ENCODE measurements around the gene LCNL1. TPM values are rescaled to one million over a fixed set of nuclear protein-coding genes. Genes with fewer than 3 reads are reported as not detected.

LCNL1 gene
- total and polyA plus RNA-seq, 2 of the 13 experiments (the other 11 are each of a cell fraction or from before 2014, with no cell fraction given), result not detected

GRCh38 chr9:136971746-136972145, 11.0 kb upstream of the LCNL1 start (continued):
- TF ChIP-seq THAP11 (CRISPR knock-in tag; IDR thresholded peaks at IDR 0.05) (no peak), ZKSCAN5 (CRISPR knock-in tag; IDR thresholded peaks at IDR 0.05) (no peak), IRF2 (CRISPR knock-in tag; IDR thresholded peaks at IDR 0.05) (no peak), CHCHD3 (CRISPR knock-in tag; IDR thresholded peaks at IDR 0.05) (no peak), ZNF256 (CRISPR knock-in tag; conservative IDR thresholded peaks at IDR 0.05) (no peak), SPEN (CRISPR knock-in tag; IDR thresholded peaks at IDR 0.05; ENCODE audit: low read depth) (no peak), GATAD1 (CRISPR knock-in tag; IDR thresholded peaks at IDR 0.05) (no peak), ZNF44 (CRISPR knock-in tag; IDR thresholded peaks at IDR 0.05) (no peak), ZBTB7B (CRISPR knock-in tag; IDR thresholded peaks at IDR 0.05) (peak; percentile 18; the same call in 1 of the 2 replicates), POLR2A (IDR thresholded peaks at IDR 0.05; ENCODE audit: insufficient read depth in 1 of 2, low read depth in 2 of 2, low read length in 2 of 2) (no peak), ZNF546 (CRISPR knock-in tag; conservative IDR thresholded peaks at IDR 0.05) (no peak)

DNA sequence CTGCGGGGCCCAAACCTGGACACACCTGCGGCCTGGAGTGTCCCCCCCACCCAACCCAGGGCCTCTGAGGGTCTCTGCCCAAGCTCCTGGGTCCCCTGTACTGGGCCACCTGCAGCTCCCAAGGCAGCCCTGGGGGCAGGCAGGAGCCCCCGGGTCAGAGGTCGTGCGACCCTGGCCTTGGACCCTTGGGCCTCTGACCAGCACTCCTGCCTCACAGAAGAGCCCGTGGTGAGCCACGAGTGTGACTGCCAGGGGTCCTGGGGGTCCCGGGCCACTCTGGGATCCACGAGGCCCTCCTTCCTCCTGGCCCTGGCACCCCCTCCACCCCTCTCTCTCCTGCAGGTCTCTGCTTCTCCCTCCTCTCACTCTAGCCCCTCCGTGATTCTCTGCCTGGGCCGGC, 10.5 kb upstream of the LCNL1 start:
- Histone ChIP-seq H3K36me3 (replicated peaks in 1 of 2; ENCODE audit: control insufficient read depth in 1 of 2, insufficient read depth in 2 of 2, low read length in 2 of 2) (no peaks in the 10 kb centered on the region), H3K9ac (ENCODE audit: insufficient read depth, low read depth, low read length) (no peak overlapping the region), H2AFZ (ENCODE audit: low read length) (no peak overlapping the region), H3K79me2 (ENCODE audit: insufficient read depth, low read length) (no peaks in the 10 kb centered on the region), H3K4me2 (ENCODE audit: low read depth, low read length) (peak overlapping the region; percentile 39; the same call in 1 of the 2 replicates), H3K27ac (ENCODE audit: extremely low read length, insufficient read depth, low read length) (no peak overlapping the region), H3K4me1 (ENCODE audit: insufficient read depth, low read length) (peaks cover 40% of the 10 kb centered on the region), H3K9me3 (ENCODE audit: low read length) (no peaks in the 10 kb centered on the region), H3K4me3 (replicated peaks in 1 of 3; ENCODE audit: insufficient read depth in 1 of 3, low read depth in 2 of 3, low read length in 3 of 3) (0 out of 6 replicates have a peak overlapping the region, but pooled peaks of 1 of the 3 experiments have one; percentile 19), H4K20me1 (ENCODE audit: insufficient read depth, low read length) (no peaks in the 10 kb centered on the region), H3K27me3 (ENCODE audit: control insufficient read depth in 1 of 2, insufficient read depth in 2 of 2, low read length in 2 of 2) (peaks cover 30 to 80% of the 10 kb centered on the region in 2 experiments)
- intact Hi-C loops (cut with micrococcal nuclease; ENCODE audit: unreplicated experiment) (no loop called here), in situ Hi-C loops (cut with HindIII; ENCODE audit: extremely low pct_ligation_motif_present, low pct_unique_long_range_greater_than_20kb) (no loop called here)
- WGBS (ENCODE audit: low lambda C conversion rate), result 0% methylated on average over 2 of the region's 11 CpGs
- ChIA-PET POLR2A (interaction anchor here (1.4 to 1.5 kb wide), 2 partner anchors 11 to 20 kb away, joined by 3 read pairs; partner anchors contain the start of gene PAXX), CTCF (ENCODE audit: low intra/inter-chr PET ratio, low total read pairs) (no interaction called here)
- no peak for FAIRE-seq
- no peak for ATAC-seq
- no peak for DNase-seq (ENCODE audit: low spot score)
- BruUV-seq (replicated peaks), result no TSS peak
- TF ChIP-seq RFXANK (CRISPR knock-in tag; IDR thresholded peaks at IDR 0.05) (no peak), E2F2 (CRISPR knock-in tag; IDR thresholded peaks at IDR 0.05; ENCODE audit: borderline replicate concordance) (no peak), CHCHD3 (CRISPR knock-in tag; IDR thresholded peaks at IDR 0.05) (no peak), HNRNPH1 (optimal IDR thresholded peaks at IDR 0.05; ENCODE audit: low read depth, low read length) (no peak), STAT5B (CRISPR knock-in tag; IDR thresholded peaks at IDR 0.05) (no peak), KDM2A (CRISPR knock-in tag; IDR thresholded peaks at IDR 0.05; ENCODE audit: borderline replicate concordance, low read depth) (no peak), ZNF251 (CRISPR knock-in tag; IDR thresholded peaks at IDR 0.05) (no peak), KLF15 (CRISPR knock-in tag; IDR thresholded peaks at IDR 0.05; ENCODE audit: borderline replicate concordance) (no peak)
- TF ChIP-seq, protein P1, sequence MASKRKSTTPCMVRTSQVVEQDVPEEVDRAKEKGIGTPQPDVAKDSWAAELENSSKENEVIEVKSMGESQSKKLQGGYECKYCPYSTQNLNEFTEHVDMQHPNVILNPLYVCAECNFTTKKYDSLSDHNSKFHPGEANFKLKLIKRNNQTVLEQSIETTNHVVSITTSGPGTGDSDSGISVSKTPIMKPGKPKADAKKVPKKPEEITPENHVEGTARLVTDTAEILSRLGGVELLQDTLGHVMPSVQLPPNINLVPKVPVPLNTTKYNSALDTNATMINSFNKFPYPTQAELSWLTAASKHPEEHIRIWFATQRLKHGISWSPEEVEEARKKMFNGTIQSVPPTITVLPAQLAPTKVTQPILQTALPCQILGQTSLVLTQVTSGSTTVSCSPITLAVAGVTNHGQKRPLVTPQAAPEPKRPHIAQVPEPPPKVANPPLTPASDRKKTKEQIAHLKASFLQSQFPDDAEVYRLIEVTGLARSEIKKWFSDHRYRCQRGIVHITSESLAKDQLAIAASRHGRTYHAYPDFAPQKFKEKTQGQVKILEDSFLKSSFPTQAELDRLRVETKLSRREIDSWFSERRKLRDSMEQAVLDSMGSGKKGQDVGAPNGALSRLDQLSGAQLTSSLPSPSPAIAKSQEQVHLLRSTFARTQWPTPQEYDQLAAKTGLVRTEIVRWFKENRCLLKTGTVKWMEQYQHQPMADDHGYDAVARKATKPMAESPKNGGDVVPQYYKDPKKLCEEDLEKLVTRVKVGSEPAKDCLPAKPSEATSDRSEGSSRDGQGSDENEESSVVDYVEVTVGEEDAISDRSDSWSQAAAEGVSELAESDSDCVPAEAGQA (IDR thresholded peaks at IDR 0.05; ENCODE audit: low read depth), result no peak
- TF ChIP-seq, protein P1 (CRISPR knock-in tag; IDR thresholded peaks at IDR 0.05; ENCODE audit: borderline replicate concordance), result no peak
